ENCODE results near the gene PRSS53. TPM values are rescaled to one million over a fixed set of nuclear protein-coding genes. Genes with fewer than 3 reads are reported as not detected.

The PRSS53 gene
- total and polyA plus RNA-seq, 4 donors = 1.4 to 2.3 (median 1.9) TPM

DNA sequence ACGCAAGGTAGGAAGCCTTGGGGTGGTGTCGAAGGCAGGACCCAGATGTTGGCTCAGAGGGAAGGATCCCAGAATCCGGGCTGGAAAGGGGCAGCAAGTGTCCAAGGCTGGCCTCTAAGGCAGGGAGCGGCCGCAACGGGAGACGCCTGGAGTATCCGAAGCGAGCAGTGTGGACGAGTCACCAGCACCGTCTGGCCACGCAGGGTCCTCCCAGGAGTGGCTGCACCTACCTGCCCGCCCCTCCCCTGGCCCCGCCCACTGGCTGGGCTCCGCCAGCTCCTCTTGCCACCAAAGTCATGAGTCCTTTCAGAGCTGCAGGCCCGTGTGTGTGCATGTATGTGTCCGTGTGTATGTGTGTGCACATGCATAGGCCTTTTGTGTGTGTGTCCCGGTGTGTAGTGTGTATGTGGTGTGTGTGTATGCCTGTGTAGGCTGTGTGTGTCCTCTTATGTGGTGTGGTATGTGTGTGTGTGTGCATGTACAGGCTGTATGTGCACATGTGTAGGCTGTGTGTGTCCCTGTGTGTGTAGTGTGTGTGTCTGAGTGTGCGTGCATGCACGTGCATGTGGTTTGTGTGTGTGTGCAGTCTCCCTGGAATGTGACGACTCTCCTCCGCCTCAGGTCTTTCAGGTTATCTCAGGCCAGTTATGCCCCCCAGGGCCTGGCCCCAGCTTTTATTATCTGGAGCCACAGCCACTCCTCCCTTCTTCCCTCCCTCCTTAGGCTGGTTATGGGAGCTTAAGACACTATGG, 47.0 kb upstream of the PRSS53 start, which contains the start of gene PRSS8:
PRSS8 (minus strand) TSS at position 193 of the 752 bp plus-strand sequence. CDS start 229 bp downstream, outside the sequence.
- TF ChIP-seq, protein P1, sequence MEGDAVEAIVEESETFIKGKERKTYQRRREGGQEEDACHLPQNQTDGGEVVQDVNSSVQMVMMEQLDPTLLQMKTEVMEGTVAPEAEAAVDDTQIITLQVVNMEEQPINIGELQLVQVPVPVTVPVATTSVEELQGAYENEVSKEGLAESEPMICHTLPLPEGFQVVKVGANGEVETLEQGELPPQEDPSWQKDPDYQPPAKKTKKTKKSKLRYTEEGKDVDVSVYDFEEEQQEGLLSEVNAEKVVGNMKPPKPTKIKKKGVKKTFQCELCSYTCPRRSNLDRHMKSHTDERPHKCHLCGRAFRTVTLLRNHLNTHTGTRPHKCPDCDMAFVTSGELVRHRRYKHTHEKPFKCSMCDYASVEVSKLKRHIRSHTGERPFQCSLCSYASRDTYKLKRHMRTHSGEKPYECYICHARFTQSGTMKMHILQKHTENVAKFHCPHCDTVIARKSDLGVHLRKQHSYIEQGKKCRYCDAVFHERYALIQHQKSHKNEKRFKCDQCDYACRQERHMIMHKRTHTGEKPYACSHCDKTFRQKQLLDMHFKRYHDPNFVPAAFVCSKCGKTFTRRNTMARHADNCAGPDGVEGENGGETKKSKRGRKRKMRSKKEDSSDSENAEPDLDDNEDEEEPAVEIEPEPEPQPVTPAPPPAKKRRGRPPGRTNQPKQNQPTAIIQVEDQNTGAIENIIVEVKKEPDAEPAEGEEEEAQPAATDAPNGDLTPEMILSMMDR (IDR thresholded peaks at IDR 0.05; ENCODE audit: control extremely low read depth, extremely low read depth) = no peak
- H3K36me3 ChIP-seq (ENCODE audit: control insufficient read depth in 4 of 4, insufficient read depth in 4 of 4, low read length in 4 of 4) = peaks cover 0 to 19% (median 11%) of the 10 kb centered on the region in 4 donors
- H3K4me1 ChIP-seq (ENCODE audit: control insufficient read depth in 5 of 5, insufficient read depth in 5 of 5, low read length in 5 of 5) = peaks cover 2 to 44% (median 13%) of the 10 kb centered on the region in 5 donors
- H3K9ac ChIP-seq (ENCODE audit: insufficient read depth in 1 of 2, low read length in 2 of 2) = peak within 1 kb of the TSS; percentile 48 to 57
- H3K4me3 ChIP-seq = peak within 1 kb of the TSS; percentile 38
- peak in 2 of 3 donors; percentile 64 to 68 for DNase-seq
- no peaks in the 10 kb centered on the region for H3K27me3 ChIP-seq (ENCODE audit: control insufficient read depth in 3 of 3, insufficient read depth in 3 of 3, low read length in 2 of 3)
- WGBS, 2 donors = 47 to 75% methylated on average over 21 to 22 of the region's 22 CpGs
- H3K27ac ChIP-seq (ENCODE audit: low read depth in 1 of 2, low read length in 1 of 2) = peak within 1 kb of the TSS in 1 of 2 donors; percentile 84
- ATAC-seq (ENCODE audit: insufficient read depth, low FRiP score) = peak; percentile 60
- no peaks in the 10 kb centered on the region for H3K9me3 ChIP-seq (ENCODE audit: control insufficient read depth in 4 of 4, insufficient read depth in 3 of 4, low read length in 3 of 4)

DNA sequence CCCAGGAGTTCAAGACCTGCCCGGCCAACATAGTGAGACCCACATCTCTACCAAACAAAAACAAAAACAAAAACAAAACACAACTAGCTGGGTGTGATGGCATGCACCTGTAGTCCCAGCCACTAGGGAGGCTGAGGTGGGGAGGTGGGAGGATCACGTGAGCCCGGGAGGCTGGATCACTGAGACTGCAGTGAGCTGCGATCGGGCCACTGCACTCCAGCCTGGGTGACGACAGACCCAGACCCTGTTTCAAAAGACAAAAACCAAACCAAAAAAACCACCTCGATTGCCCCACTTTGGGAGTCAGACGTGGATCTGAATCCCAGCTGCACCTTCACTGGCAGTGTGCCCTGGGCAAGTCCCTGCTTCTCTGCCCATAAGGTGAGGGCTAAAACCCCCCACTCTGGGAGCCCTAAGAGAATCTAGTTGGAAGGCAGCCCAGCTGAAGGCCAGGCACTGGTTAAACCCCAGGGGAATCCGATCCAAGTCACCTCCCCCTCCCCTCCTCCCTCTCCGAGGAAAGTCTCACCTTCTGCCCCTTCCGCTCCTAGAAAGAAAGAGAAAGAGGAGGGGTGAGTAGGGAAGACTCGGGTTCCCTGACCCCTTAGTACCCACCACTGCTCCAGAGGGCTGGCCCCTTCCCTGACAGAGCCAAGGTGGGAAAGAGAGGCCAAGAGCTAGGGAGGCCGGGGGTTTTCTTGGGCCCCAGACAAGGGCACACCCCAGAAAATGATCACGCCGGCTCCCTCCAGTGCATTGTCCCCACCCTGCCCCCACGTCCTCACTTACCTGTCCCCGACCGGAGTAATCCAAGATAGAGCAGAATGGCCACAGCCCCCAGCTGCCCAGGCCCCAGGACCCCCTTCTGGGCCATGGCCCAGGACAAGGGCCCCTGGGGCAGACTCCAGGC, 46.1 kb upstream of the PRSS53 start:
- H3K36me3 ChIP-seq (ENCODE audit: control insufficient read depth in 4 of 4, insufficient read depth in 4 of 4, low read length in 4 of 4) = peaks cover 0 to 26% (median 13%) of the 10 kb centered on the region in 4 donors
- peak; percentile 63 to 78 (median 66) for DNase-seq
- no peaks in the 10 kb centered on the region for H3K9me3 ChIP-seq (ENCODE audit: control insufficient read depth in 4 of 4, insufficient read depth in 3 of 4, low read length in 3 of 4)
- WGBS, 2 donors = 24 to 36% methylated on average over 16 to 18 of the region's 18 CpGs
- ATAC-seq (ENCODE audit: insufficient read depth, low FRiP score) = no peak
- TF ChIP-seq, protein P1 (IDR thresholded peaks at IDR 0.05; ENCODE audit: control extremely low read depth, extremely low read depth) = no peak
- peaks cover 2 to 48% (median 13%) of the 10 kb centered on the region in 5 donors for H3K4me1 ChIP-seq (ENCODE audit: control insufficient read depth in 5 of 5, insufficient read depth in 5 of 5, low read length in 5 of 5)
- no peaks in the 10 kb centered on the region for H3K27me3 ChIP-seq (ENCODE audit: control insufficient read depth in 3 of 3, insufficient read depth in 3 of 3, low read length in 2 of 3)
- peak overlapping the region in 1 of 2 donors; percentile 84 for H3K27ac ChIP-seq (ENCODE audit: low read depth in 1 of 2, low read length in 1 of 2)
- peak overlapping the region; percentile 38 for H3K4me3 ChIP-seq
- peak overlapping the region; percentile 48 to 57 for H3K9ac ChIP-seq (ENCODE audit: insufficient read depth in 1 of 2, low read length in 2 of 2)

DNA sequence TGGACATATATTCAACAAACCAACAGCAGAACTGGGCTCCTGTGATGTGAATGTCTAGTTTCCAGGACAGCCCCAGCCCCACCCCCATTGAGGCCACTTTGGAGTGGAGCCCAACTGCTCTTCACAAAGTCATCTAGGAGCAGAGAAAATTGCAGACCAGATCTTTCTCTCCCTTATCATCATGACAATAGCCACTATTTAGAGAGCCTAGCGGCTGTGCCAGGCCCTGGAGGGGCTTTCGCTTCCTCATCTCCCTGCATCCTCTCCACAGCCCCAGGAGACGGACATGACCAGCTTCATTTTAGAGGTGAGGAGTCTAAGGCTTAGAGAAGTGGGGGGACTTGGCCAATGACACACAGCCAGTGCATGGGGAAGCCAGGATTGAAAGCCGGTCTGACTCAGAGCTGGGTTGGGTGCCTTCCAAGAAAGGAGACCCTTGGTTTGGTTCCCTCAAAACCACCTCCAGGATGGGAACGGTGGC, 45.4 kb upstream of the PRSS53 start:
- Histone ChIP-seq H3K9me3 (ENCODE audit: control insufficient read depth in 4 of 4, insufficient read depth in 3 of 4, low read length in 3 of 4) (no peaks in the 10 kb centered on the region), H3K4me1 (ENCODE audit: control insufficient read depth in 5 of 5, insufficient read depth in 5 of 5, low read length in 5 of 5) (peaks cover under 1 to 51% (median 10%) of the 10 kb centered on the region in 5 donors), H3K4me3 (peak overlapping the region; percentile 14), H3K36me3 (ENCODE audit: control insufficient read depth in 4 of 4, insufficient read depth in 4 of 4, low read length in 4 of 4) (peaks cover 3 to 29% (median 13%) of the 10 kb centered on the region in 4 donors), H3K27ac (ENCODE audit: low read depth in 1 of 2, low read length in 1 of 2) (peak overlapping the region in 1 of 2 donors; percentile 84), H3K27me3 (ENCODE audit: control insufficient read depth in 3 of 3, insufficient read depth in 3 of 3, low read length in 2 of 3) (no peaks in the 10 kb centered on the region), H3K9ac (ENCODE audit: insufficient read depth in 1 of 2, low read length in 2 of 2) (peak overlapping the region in 1 of 2 donors; percentile 38)
- ATAC-seq (ENCODE audit: insufficient read depth, low FRiP score) (no peak), DNase-seq (no peak)
- TF ChIP-seq, protein P1 (IDR thresholded peaks at IDR 0.05; ENCODE audit: control extremely low read depth, extremely low read depth) = no peak
- WGBS, 2 donors = 29 to 46% methylated on average over 5 of the region's 5 CpGs
